Parathyroid adenoma (tissue), 2 donors: ENCODE data around the gene RBBP4.
A peak's percentile ranks its signal among the peaks of the same experiment; 100 is the strongest.

Source experiments
- H2AFZ ChIP-seq: fragments of 300-600 bp; sonication (generic); one replicate; pipeline ENCODE4 v1.7.0; 2017; ENCODE audit warnings: antibody characterized with exemption, mild to moderate bottlenecking
- H3K27ac ChIP-seq: fragments of 300-600 bp; sonication (generic); one replicate; pipeline ENCODE4 v1.7.0; 2017
- H3K27me3 ChIP-seq: fragments of 300-600 bp; sonication (generic); one replicate; pipeline ENCODE4 v1.7.0; 2017; ENCODE audit warnings: low read length; ENCODE audit not compliant: control insufficient read depth, insufficient read depth
- H3K36me3 ChIP-seq: fragments of 300-600 bp; sonication (generic); one replicate; pipeline ENCODE4 v1.7.0; 2017; ENCODE audit warnings: low read length; ENCODE audit not compliant: control insufficient read depth, insufficient read depth
- H3K4me1 ChIP-seq: fragments of 300-600 bp; sonication (generic); one replicate; pipeline ENCODE4 v1.7.0; 2017; ENCODE audit warnings: control low read depth
- H3K4me2 ChIP-seq: fragments of 300-600 bp; sonication (generic); one replicate; pipeline ENCODE4 v1.7.0; 2017; ENCODE audit warnings: low read length
- H3K4me3 ChIP-seq: fragments of 300-600 bp; sonication (generic); one replicate; pipeline ENCODE4 v1.7.0; 2017; ENCODE audit warnings: low read depth, low read length
- H3K79me2 ChIP-seq: fragments of 300-600 bp; sonication (generic); one replicate; pipeline ENCODE4 v1.7.0; 2017; ENCODE audit warnings: control low read depth
- H3K9ac ChIP-seq: fragments of 300-600 bp; sonication (generic); one replicate; pipeline ENCODE4 v1.7.0; 2017; ENCODE audit warnings: mild to moderate bottlenecking
- H3K9me3 ChIP-seq: fragments of 300-600 bp; sonication (generic); one replicate; pipeline ENCODE4 v1.7.0; 2017; ENCODE audit warnings: low read length; ENCODE audit not compliant: control insufficient read depth
- TF ChIP-seq, protein P1 (sequence below): fragments of 300-600 bp; sonication (generic); IDR thresholded peaks from one replicate; pipeline ENCODE4 v1.7.0; 2017; ENCODE audit warnings: antibody characterized with exemption, mild to moderate bottlenecking
- donor health status: primary hyperparathyroidism.

The RBBP4 gene

GRCh38 chr1:32701421-32701911 lies 50.5 kb downstream of the RBBP4 start:
- Histone ChIP-seq H3K4me2 (peak overlapping the region; percentile 88), H2AFZ (peak overlapping the region; percentile 66), H3K4me3 (no peak overlapping the region), H3K36me3 (no peaks in the 10 kb centered on the region), H3K27ac (peak overlapping the region; percentile 29), H3K27me3 (no peaks in the 10 kb centered on the region), H3K9ac (no peak overlapping the region), H3K9me3 (no peaks in the 10 kb centered on the region), H3K4me1 (peaks cover 2% of the 10 kb centered on the region), H3K79me2 (no peaks in the 10 kb centered on the region)
- TF ChIP-seq, protein P1, sequence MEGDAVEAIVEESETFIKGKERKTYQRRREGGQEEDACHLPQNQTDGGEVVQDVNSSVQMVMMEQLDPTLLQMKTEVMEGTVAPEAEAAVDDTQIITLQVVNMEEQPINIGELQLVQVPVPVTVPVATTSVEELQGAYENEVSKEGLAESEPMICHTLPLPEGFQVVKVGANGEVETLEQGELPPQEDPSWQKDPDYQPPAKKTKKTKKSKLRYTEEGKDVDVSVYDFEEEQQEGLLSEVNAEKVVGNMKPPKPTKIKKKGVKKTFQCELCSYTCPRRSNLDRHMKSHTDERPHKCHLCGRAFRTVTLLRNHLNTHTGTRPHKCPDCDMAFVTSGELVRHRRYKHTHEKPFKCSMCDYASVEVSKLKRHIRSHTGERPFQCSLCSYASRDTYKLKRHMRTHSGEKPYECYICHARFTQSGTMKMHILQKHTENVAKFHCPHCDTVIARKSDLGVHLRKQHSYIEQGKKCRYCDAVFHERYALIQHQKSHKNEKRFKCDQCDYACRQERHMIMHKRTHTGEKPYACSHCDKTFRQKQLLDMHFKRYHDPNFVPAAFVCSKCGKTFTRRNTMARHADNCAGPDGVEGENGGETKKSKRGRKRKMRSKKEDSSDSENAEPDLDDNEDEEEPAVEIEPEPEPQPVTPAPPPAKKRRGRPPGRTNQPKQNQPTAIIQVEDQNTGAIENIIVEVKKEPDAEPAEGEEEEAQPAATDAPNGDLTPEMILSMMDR: no peak

GRCh38 chr1:32701951-32702598 lies 51.1 kb downstream of the RBBP4 start:
- TF ChIP-seq, protein P1: no peak
- H3K4me3 ChIP-seq: peak overlapping the region; percentile 56
- H3K9ac ChIP-seq: no peak overlapping the region
- H3K36me3 ChIP-seq: no peaks in the 10 kb centered on the region
- H3K9me3 ChIP-seq: no peaks in the 10 kb centered on the region
- H3K27ac ChIP-seq: peak overlapping the region; percentile 29
- no peaks in the 10 kb centered on the region for H3K27me3 ChIP-seq
- peak overlapping the region; percentile 88 for H3K4me2 ChIP-seq
- H3K4me1 ChIP-seq: peaks cover 2% of the 10 kb centered on the region
- H2AFZ ChIP-seq: peak overlapping the region; percentile 66
- H3K79me2 ChIP-seq: no peaks in the 10 kb centered on the region

GRCh38 chr1:32702599-32703478 lies 51.8 kb downstream of the RBBP4 start, which contains the start of gene SYNC:
TSS of gene SYNC (minus strand) at chr1:32702770. CDS start at chr1:32702660, 110 bp downstream.
- Histone ChIP-seq H3K36me3 (no peaks in the 10 kb centered on the region), H3K27ac (peak within 1 kb of the TSS; percentile 29), H2AFZ (peak within 1 kb of the TSS; percentile 83), H3K4me3 (peak within 1 kb of the TSS; percentile 56), H3K4me1 (peaks cover 2% of the 10 kb centered on the region), H3K27me3 (no peaks in the 10 kb centered on the region), H3K9me3 (no peaks in the 10 kb centered on the region), H3K9ac (no peak within 1 kb of the TSS), H3K4me2 (peak within 1 kb of the TSS; percentile 88), H3K79me2 (no peaks in the 10 kb centered on the region)
- TF ChIP-seq, protein P1: no peak

- H2AFZ ChIP-seq: peak overlapping the region; percentile 83
- H3K27ac ChIP-seq: no peak overlapping the region
- TF ChIP-seq, protein P1: no peak
- no peaks in the 10 kb centered on the region for H3K27me3 ChIP-seq
- peak overlapping the region; percentile 67 for H3K4me2 ChIP-seq
- H3K9ac ChIP-seq: no peak overlapping the region
- no peaks in the 10 kb centered on the region for H3K79me2 ChIP-seq
- peaks cover 2% of the 10 kb centered on the region for H3K4me1 ChIP-seq
- H3K9me3 ChIP-seq: no peaks in the 10 kb centered on the region
- no peaks in the 10 kb centered on the region for H3K36me3 ChIP-seq
- H3K4me3 ChIP-seq: peak overlapping the region; percentile 44
Observed at GRCh38 chr1:32703479-32704291, 52.7 kb downstream of the RBBP4 start.
